H1 (cell line): ENCODE data around the gene GBA2. TPM values are rescaled to one million over a fixed set of nuclear protein-coding genes. Genes with fewer than 3 reads are reported as not detected.
A peak's percentile ranks its signal among the peaks of the same experiment; 100 is the strongest.

Experiments
- CTCF ChIA-PET: fragments of 300-600 bp; sonication (Branson Sonifier 250); formaldehyde crosslinking; loops from one replicate; lab custom pipeline; 2021; ENCODE audit not compliant: partially characterized antibody; lab: Charles Lee
- POLR2A ChIA-PET: fragments of 300-600 bp; sonication (Branson Sonifier 250); formaldehyde crosslinking; loops from one replicate; lab custom pipeline; 2021; ENCODE audit warnings: inconsistent platforms; ENCODE audit not compliant: partially characterized antibody; lab: Charles Lee
- DNase-seq, 2 experiments: peaks; one replicate each; pipeline versions ENCODE4 v3.0.0 to v3.0.0-alpha.2; 2010 to 2022; ENCODE audit warnings: low spot score in 2 of 2, low read depth in 1 of 2, mixed read lengths in 1 of 2
- FAIRE-seq: peaks from 2 replicates; lab custom pipeline; 2011; peaks lifted over from hg19 to GRCh38; lab: Jason Lieb, UNC
- H2AFZ ChIP-seq: 2 replicates; pipeline ENCODE4 v1.8.1; 2012; ENCODE audit warnings: low read length, inconsistent platforms
- H2AK5ac ChIP-seq: 2 replicates; pipeline ENCODE4 v1.6.1; 2013; ENCODE audit warnings: low read depth, low read length
- H2BK120ac ChIP-seq: replicated peaks from 2 replicates; pipeline ENCODE3; 2013; ENCODE audit warnings: low read depth, low read length, inconsistent platforms
- H2BK12ac ChIP-seq: 2 replicates; pipeline ENCODE4 v1.6.1; 2013; ENCODE audit warnings: low read depth, low read length
- H2BK15ac ChIP-seq: 2 replicates; pipeline ENCODE4 v1.6.1; 2013; ENCODE audit warnings: low read length
- H2BK20ac ChIP-seq: 2 replicates; pipeline ENCODE4 v1.6.1; 2013; ENCODE audit warnings: low read length
- H2BK5ac ChIP-seq: 2 replicates; pipeline ENCODE4 v1.6.1; 2013; ENCODE audit warnings: low read depth, low read length
- H3K14ac ChIP-seq: 2 replicates; pipeline ENCODE4 v1.6.1; 2013; ENCODE audit warnings: inconsistent platforms; ENCODE audit not compliant: insufficient read length
- H3K18ac ChIP-seq: 2 replicates; pipeline ENCODE4 v1.6.1; 2013; ENCODE audit warnings: low read length; ENCODE audit errors: extremely low read depth
- H3K23ac ChIP-seq: 2 replicates; pipeline ENCODE4 v1.6.1; 2013; ENCODE audit warnings: inconsistent platforms; ENCODE audit not compliant: insufficient read length
- H3K23me2 ChIP-seq: 2 replicates; pipeline ENCODE4 v1.6.1; 2013; ENCODE audit warnings: low read depth, low read length
- H3K27ac ChIP-seq: 2 replicates; pipeline ENCODE4 v1.6.1; 2011; ENCODE audit warnings: low read depth, low read length, inconsistent platforms
- H3K27me3 ChIP-seq, 4 experiments: replicated peaks in 1 of 4; 1 replicate in 1 of 4; 2 replicates in 3 of 4; pipeline versions ENCODE4 v1.6.1 to v1.8.1; 2011 to 2013; ENCODE audit warnings: low read length in 3 of 4, mild to moderate bottlenecking in 3 of 4, inconsistent platforms in 2 of 4, mixed read lengths in 2 of 4, moderate library complexity in 1 of 4; ENCODE audit not compliant: control insufficient read depth in 3 of 4, insufficient read depth in 3 of 4; ENCODE audit errors: extremely low read depth in 1 of 4
- H3K36me3 ChIP-seq, 4 experiments: 2 replicates each; pipeline versions ENCODE4 v1.6.1 to v1.8.1; 2011 to 2013; ENCODE audit warnings: mild to moderate bottlenecking in 4 of 4, low read length in 3 of 4, moderate library complexity in 2 of 4, control low read depth in 1 of 4, inconsistent platforms in 1 of 4; ENCODE audit not compliant: insufficient read depth in 4 of 4, control insufficient read depth in 2 of 4
- H3K4ac ChIP-seq: replicated peaks from 2 replicates; pipeline ENCODE3; 2013; ENCODE audit warnings: low read length, low read depth, mixed read lengths, inconsistent platforms; ENCODE audit not compliant: insufficient read length
- H3K4me1 ChIP-seq, 4 experiments: replicated peaks in 1 of 4; 1 replicate in 1 of 4; 2 replicates in 3 of 4; pipeline versions ENCODE4 v1.6.1 to v1.8.1; 2011 to 2013; ENCODE audit warnings: low read length in 3 of 4, inconsistent platforms in 2 of 4, mixed read lengths in 1 of 4; ENCODE audit not compliant: insufficient read depth in 4 of 4, control insufficient read depth in 3 of 4
- H3K4me2 ChIP-seq, 2 experiments: 2 replicates each; pipeline versions ENCODE4 v1.6.1 to v1.8.1; 2011 to 2013; ENCODE audit warnings: low read depth in 2 of 2, low read length in 2 of 2, control low read depth in 1 of 2, inconsistent platforms in 1 of 2, mild to moderate bottlenecking in 1 of 2; ENCODE audit not compliant: insufficient read depth in 1 of 2
- H3K4me3 ChIP-seq, 4 experiments: fragments of 200-600, 300-600 bp in 1 of 4; sonication (generic), shearing (Covaris generic), sonication (Bioruptor Twin) in 1 of 4; 2 replicates each; pipeline versions ENCODE4 v1.5.1 to v1.8.1; 2011 to 2016; ENCODE audit warnings: low read length in 4 of 4, low read depth in 3 of 4, control low read depth in 2 of 4, inconsistent platforms in 2 of 4, mild to moderate bottlenecking in 2 of 4, mixed read lengths in 1 of 4, moderate library complexity in 1 of 4; ENCODE audit not compliant: insufficient read depth in 2 of 4; ENCODE audit errors: extremely low read depth in 1 of 4
- H3K56ac ChIP-seq: replicated peaks from 2 replicates; pipeline ENCODE3; 2013; ENCODE audit warnings: low read depth, mild to moderate bottlenecking, mixed read lengths, low read length, inconsistent platforms; ENCODE audit not compliant: insufficient read length
- H3K79me1 ChIP-seq: 2 replicates; pipeline ENCODE4 v1.6.1; 2013; ENCODE audit warnings: low read depth, low read length, control low read depth
- H3K79me2 ChIP-seq, 2 experiments: 2 replicates each; pipeline versions ENCODE4 v1.6.1 to v1.8.1; 2012 to 2013; ENCODE audit warnings: low read length in 2 of 2, mild to moderate bottlenecking in 2 of 2, inconsistent platforms in 1 of 2; ENCODE audit not compliant: insufficient read depth in 2 of 2, control insufficient read depth in 1 of 2
- H3K9ac ChIP-seq, 4 experiments: replicated peaks in 1 of 4; 1 replicate in 1 of 4; 2 replicates in 3 of 4; pipeline versions ENCODE4 v1.6.1 to v1.8.1; 2011 to 2013; ENCODE audit warnings: low read depth in 3 of 4, low read length in 3 of 4, control low read depth in 2 of 4, mild to moderate bottlenecking in 2 of 4, moderate library complexity in 2 of 4, inconsistent platforms in 1 of 4; ENCODE audit errors: extremely low read depth in 1 of 4
- H3K9me3 ChIP-seq, 2 experiments: 2 replicates each; pipeline versions ENCODE4 v1.6.1 to v1.8.1; 2012 to 2013; ENCODE audit warnings: mild to moderate bottlenecking in 2 of 2, moderate library complexity in 2 of 2, control low read depth in 1 of 2, inconsistent platforms in 1 of 2, low read depth in 1 of 2, low read length in 1 of 2, mixed read lengths in 1 of 2; ENCODE audit not compliant: insufficient read depth in 2 of 2
- H4K20me1 ChIP-seq, 2 experiments: replicated peaks in 1 of 2; 2 replicates each; pipeline versions ENCODE3 to v1.8.1; 2011 to 2013; ENCODE audit warnings: inconsistent platforms in 2 of 2, low read length in 2 of 2, mild to moderate bottlenecking in 1 of 2; ENCODE audit not compliant: insufficient read depth in 2 of 2, control insufficient read depth in 1 of 2
- H4K5ac ChIP-seq: 2 replicates; pipeline ENCODE4 v1.6.1; 2013; ENCODE audit warnings: low read length, low read depth, mixed read lengths, inconsistent platforms; ENCODE audit not compliant: insufficient read length
- H4K8ac ChIP-seq: 2 replicates; pipeline ENCODE4 v1.8.0; 2013; ENCODE audit warnings: mild to moderate bottlenecking, moderate library complexity, low read length, inconsistent platforms; ENCODE audit not compliant: insufficient read depth; ENCODE audit errors: extremely low read depth
- H4K91ac ChIP-seq: replicated peaks from 2 replicates; pipeline ENCODE3; 2013; ENCODE audit warnings: low read length, mixed read lengths, inconsistent platforms; ENCODE audit not compliant: insufficient read length
- CTCF ChIP-seq, 3 experiments: IDR thresholded peaks; 1 replicate in 2 of 3; 2 replicates in 1 of 3; pipeline versions ENCODE4 v1.5.1 to v1.6.1; 2011; ENCODE audit warnings: low read length in 3 of 3, mild to moderate bottlenecking in 3 of 3, inconsistent platforms in 2 of 3, low read depth in 1 of 3, moderate library complexity in 1 of 3; ENCODE audit not compliant: insufficient read depth in 1 of 3; ENCODE audit errors: control extremely low read depth in 1 of 3
- EP300 ChIP-seq, 2 experiments: IDR thresholded peaks; 1 replicate in 1 of 2; 2 replicates in 1 of 2; pipeline ENCODE4 v1.6.1; 2011 to 2012; ENCODE audit warnings: low read depth in 2 of 2, low read length in 2 of 2, mild to moderate bottlenecking in 2 of 2, borderline replicate concordance in 1 of 2, inconsistent platforms in 1 of 2, moderate library complexity in 1 of 2
- HDAC6 ChIP-seq: IDR thresholded peaks from one replicate; pipeline ENCODE4 v1.7.1; 2012; ENCODE audit warnings: low read depth, mild to moderate bottlenecking, inconsistent platforms, low read length, moderate library complexity
- KDM5A ChIP-seq: fragments of 200-600 bp; IDR thresholded peaks from 2 replicates; pipeline ENCODE4 v1.7.1; 2012; ENCODE audit warnings: mild to moderate bottlenecking, low read length, inconsistent platforms, mixed read lengths
- SIN3A ChIP-seq, 2 experiments: IDR thresholded peaks in 1 of 2; conservative IDR thresholded peaks in 1 of 2; 2 replicates each; pipeline ENCODE4 v1.6.1; 2011 to 2012; ENCODE audit warnings: low read length in 2 of 2, improper control_type of control experiment in 1 of 2, low read depth in 1 of 2, mild to moderate bottlenecking in 1 of 2
- SP4 ChIP-seq: IDR thresholded peaks from 2 replicates; pipeline ENCODE4 v1.6.1; 2012; ENCODE audit warnings: low read length, inconsistent platforms
- TAF1 ChIP-seq: IDR thresholded peaks from 2 replicates; pipeline ENCODE4 v1.6.1; 2011; ENCODE audit warnings: mild to moderate bottlenecking, low read depth, low read length
- WGBS, 2 experiments: shearing (Covaris generic) in 1 of 2; methylation state at CpG; one replicate each; pipeline versions ENCODE4 v1.1.6 to v1.1.7; 2013 to 2015; ENCODE audit warnings: low lambda C conversion rate in 2 of 2, mixed read lengths in 2 of 2, inconsistent platforms in 1 of 2, low coverage in 1 of 2, missing lambda C conversion rate in 1 of 2; ENCODE audit not compliant: insufficient replicate concordance in 2 of 2, insufficient coverage in 1 of 2, insufficient read length in 1 of 2; ENCODE audit errors: extremely low coverage in 1 of 2, missing lambda C conversion rate in 1 of 2; 5-methylcytosine and 5-hydroxymethylcytosine counted together
- polyA plus RNA-seq, 7 experiments: library from polyadenylated mRNA; depleted of rRNA in 3 of 7; stranded (reverse) in 5 of 7; unstranded in 2 of 7; fragments of >200 nt in 5 of 7; fragments of 200-250 nt in 2 of 7; gene quantifications; 1 replicate in 5 of 7; 2 replicates in 1 of 7; 4 replicates in 1 of 7; pipeline versions ENCODE4 v1.2.1 to v1.2.3, GENCODE V29; 2011 to 2013; ENCODE audit warnings: missing spikeins in 2 of 7, mixed read lengths in 2 of 7
- total RNA-seq: library from RNA; stranded (reverse); fragmentation: NEBNext Ultra II Directional; extraction: Animal tissue kit (Norgen Biotek cat#: 25700); gene quantifications from 2 replicates; pipeline ENCODE4 v1.2.1, GENCODE V29; 2021
- TF ChIP-seq, protein P1 (sequence below): IDR thresholded peaks from 2 replicates; pipeline ENCODE4 v1.6.1; 2012; ENCODE audit warnings: inconsistent platforms

The GBA2 gene
- total and polyA plus RNA-seq, 2 of the 8 experiments (the other 6 are each of a cell fraction or from before 2014, with no cell fraction given): 64.2 to 71.9 TPM

GRCh38 chr9:35727676-35728040 lies 21.4 kb downstream of the GBA2 start:
- POLR2A ChIA-PET: interaction anchor here (0.6 to 11.1 kb wide), 25 partner anchors 9 to 656 kb away, joined by 3 to 158 read pairs (median 4); partner anchors contain the start of genes CCDC107, SIT1, SPAG8 and STOML2
- peak overlapping the region; percentile 69 to 92 for H3K4me2 ChIP-seq
- peak overlapping the region; percentile 77 for H4K91ac ChIP-seq
- H2BK12ac ChIP-seq: peak overlapping the region; percentile 94
- H3K27me3 ChIP-seq: no peaks in the 10 kb centered on the region
- no peak overlapping the region for H2BK15ac ChIP-seq
- peaks cover 0 to 4% of the 10 kb centered on the region in 2 experiments for H4K20me1 ChIP-seq
- peaks cover 21 to 42% (median 30%) of the 10 kb centered on the region in 4 experiments for H3K4me1 ChIP-seq
- no peak overlapping the region for H3K14ac ChIP-seq
- WGBS, 2 experiments: 58% methylated on average over 5 of the region's 5 CpGs; no CpG with 5 or more reads in 1 of the 2 experiments
- no peak overlapping the region for H2BK120ac ChIP-seq
- H3K9me3 ChIP-seq: no peaks in the 10 kb centered on the region; a peak in 1 of 4 replicates
- H3K9ac ChIP-seq: peak overlapping the region in 3 of 4 experiments; percentile 26 to 43 (median 41); a peak in 2 of 7 replicates
- H2AK5ac ChIP-seq: peak overlapping the region; percentile 95; the same call in 1 of the 2 replicates
- peaks cover 16% of the 10 kb centered on the region for H3K79me1 ChIP-seq
- H3K36me3 ChIP-seq: peaks cover 4 to 21% (median 13%) of the 10 kb centered on the region in 4 experiments; a peak in 7 of 8 replicates
- H2BK5ac ChIP-seq: peak overlapping the region; percentile 88
- no peak overlapping the region for H3K56ac ChIP-seq
- peaks cover 11% of the 10 kb centered on the region; the same call in 1 of the 2 replicates for H3K23me2 ChIP-seq
- H3K18ac ChIP-seq: peak overlapping the region; percentile 79; the same call in 1 of the 2 replicates
- H3K4ac ChIP-seq: no peak overlapping the region
- H3K4me3 ChIP-seq: peak overlapping the region in 3 of 4 experiments; percentile 26 to 46 (median 35); a peak in 6 of 8 replicates
- H2AFZ ChIP-seq: no peak overlapping the region
- peaks cover 2 to 54% of the 10 kb centered on the region in 2 experiments for H3K79me2 ChIP-seq
- peak overlapping the region; percentile 69; the same call in 1 of the 2 replicates for H4K8ac ChIP-seq
- H3K27ac ChIP-seq: peak overlapping the region; percentile 58
- H3K23ac ChIP-seq: no peak overlapping the region
- CTCF ChIA-PET: interaction anchor here (0.5 to 16.0 kb wide), 27 partner anchors 8 to 185 kb away, joined by 3 to 198 read pairs (median 7); partner anchors contain the start of genes ARHGEF39, CCDC107, GBA2 and MSMP
- FAIRE-seq: no peak
- H4K5ac ChIP-seq: peak overlapping the region; percentile 26
- no peak overlapping the region; the same call in 1 of the 2 replicates for H2BK20ac ChIP-seq
- DNase-seq: no peak
- TF ChIP-seq TAF1 (peak; percentile 20; the same call in 1 of the 2 replicates), HDAC6 (no peak), CTCF (IDR thresholded peaks at IDR 0.05; ENCODE audit: control extremely low read depth in 1 of 3, insufficient read depth in 1 of 3, low read depth in 1 of 3, low read length in 3 of 3) (peak in 1 of 3 experiments; percentile 5; a peak in 1 of 4 replicates), SP4 (peak; percentile 22; the same call in 1 of the 2 replicates), KDM5A (no peak), SIN3A (conservative IDR thresholded peaks at IDR 0.05 in 1 of 2, IDR thresholded peaks at IDR 0.05 in 1 of 2; ENCODE audit: low read depth in 1 of 2, low read length in 2 of 2) (no peak), EP300 (IDR thresholded peaks at IDR 0.05; ENCODE audit: borderline replicate concordance in 1 of 2, low read depth in 2 of 2, low read length in 2 of 2) (no peak)
- TF ChIP-seq, protein P1, sequence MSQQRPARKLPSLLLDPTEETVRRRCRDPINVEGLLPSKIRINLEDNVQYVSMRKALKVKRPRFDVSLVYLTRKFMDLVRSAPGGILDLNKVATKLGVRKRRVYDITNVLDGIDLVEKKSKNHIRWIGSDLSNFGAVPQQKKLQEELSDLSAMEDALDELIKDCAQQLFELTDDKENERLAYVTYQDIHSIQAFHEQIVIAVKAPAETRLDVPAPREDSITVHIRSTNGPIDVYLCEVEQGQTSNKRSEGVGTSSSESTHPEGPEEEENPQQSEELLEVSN: no peak
